ENCODE measurements around the gene GGPS1.
A peak's percentile ranks its signal among the peaks of the same experiment; 100 is the strongest.

The GGPS1 gene

DNA sequence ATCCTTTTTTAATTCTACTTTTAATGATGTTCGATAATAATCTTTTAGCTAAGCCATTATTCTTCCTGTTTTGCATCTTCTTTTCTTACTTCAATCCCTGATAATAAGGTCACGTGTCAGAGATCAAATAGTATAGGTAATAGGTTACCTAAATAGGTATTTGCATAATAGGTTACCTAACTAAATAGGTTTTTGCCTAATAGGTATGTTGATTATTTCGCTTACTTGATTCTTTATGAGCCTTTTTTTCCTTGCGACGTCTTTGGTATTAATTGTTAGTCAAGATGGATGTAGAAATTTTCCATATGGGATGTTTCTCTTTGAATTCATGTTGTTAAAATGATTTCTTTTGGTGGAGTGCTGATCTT is 2.5 kb downstream of the GGPS1 start (continued):
- TF ChIP-seq, protein P1, sequence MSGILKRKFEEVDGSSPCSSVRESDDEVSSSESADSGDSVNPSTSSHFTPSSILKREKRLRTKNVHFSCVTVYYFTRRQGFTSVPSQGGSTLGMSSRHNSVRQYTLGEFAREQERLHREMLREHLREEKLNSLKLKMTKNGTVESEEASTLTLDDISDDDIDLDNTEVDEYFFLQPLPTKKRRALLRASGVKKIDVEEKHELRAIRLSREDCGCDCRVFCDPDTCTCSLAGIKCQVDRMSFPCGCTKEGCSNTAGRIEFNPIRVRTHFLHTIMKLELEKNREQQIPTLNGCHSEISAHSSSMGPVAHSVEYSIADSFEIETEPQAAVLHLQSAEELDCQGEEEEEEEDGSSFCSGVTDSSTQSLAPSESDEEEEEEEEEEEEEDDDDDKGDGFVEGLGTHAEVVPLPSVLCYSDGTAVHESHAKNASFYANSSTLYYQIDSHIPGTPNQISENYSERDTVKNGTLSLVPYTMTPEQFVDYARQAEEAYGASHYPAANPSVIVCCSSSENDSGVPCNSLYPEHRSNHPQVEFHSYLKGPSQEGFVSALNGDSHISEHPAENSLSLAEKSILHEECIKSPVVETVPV (CRISPR knock-in tag; IDR thresholded peaks at IDR 0.05), result no peak
- TF ChIP-seq, protein P2, sequence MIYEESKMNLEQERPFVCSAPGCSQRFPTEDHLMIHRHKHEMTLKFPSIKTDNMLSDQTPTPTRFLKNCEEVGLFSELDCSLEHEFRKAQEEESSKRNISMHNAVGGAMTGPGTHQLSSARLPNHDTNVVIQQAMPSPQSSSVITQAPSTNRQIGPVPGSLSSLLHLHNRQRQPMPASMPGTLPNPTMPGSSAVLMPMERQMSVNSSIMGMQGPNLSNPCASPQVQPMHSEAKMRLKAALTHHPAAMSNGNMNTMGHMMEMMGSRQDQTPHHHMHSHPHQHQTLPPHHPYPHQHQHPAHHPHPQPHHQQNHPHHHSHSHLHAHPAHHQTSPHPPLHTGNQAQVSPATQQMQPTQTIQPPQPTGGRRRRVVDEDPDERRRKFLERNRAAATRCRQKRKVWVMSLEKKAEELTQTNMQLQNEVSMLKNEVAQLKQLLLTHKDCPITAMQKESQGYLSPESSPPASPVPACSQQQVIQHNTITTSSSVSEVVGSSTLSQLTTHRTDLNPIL (CRISPR knock-in tag; IDR thresholded peaks at IDR 0.05; ENCODE audit: low read depth), result no peak

- ATAC-seq, result no peak
- no peak for TF ChIP-seq ARNTL (CRISPR knock-in tag; IDR thresholded peaks at IDR 0.05; ENCODE audit: borderline replicate concordance, low read depth)
Measured at GRCh38 chr1:235331401-235331800, 3.0 kb downstream of the GGPS1 start.

GRCh38 chr1:235336903-235337302 is 8.5 kb downstream of the GGPS1 start:
- peak; percentile 49; the same call in 2 of the 3 replicates for ATAC-seq

DNA sequence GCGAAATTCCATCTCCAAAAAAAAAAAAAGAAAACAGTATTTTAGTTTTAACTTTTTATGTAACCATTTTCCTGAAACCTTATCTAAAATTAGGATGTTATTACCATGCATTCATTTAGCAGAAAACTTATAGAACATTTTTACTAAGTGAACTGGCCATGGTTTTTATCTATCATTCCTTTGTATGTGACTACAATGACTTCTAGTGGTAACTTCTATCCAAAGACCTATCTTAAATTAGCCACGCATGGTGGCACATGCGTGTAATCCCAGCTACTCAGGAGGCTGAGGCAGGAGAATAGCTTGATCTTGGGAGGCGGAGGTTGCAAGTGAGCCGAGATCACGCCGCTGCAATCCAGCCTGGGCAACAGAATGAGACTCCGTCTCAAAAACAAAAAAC is 11.4 kb downstream of the GGPS1 start:
- no peak for TF ChIP-seq BACH2 (CRISPR knock-in tag; IDR thresholded peaks at IDR 0.05; ENCODE audit: borderline replicate concordance)
- no peak for TF ChIP-seq ARNTL (CRISPR knock-in tag; IDR thresholded peaks at IDR 0.05; ENCODE audit: borderline replicate concordance, low read depth)
- no peak for TF ChIP-seq TOX (CRISPR knock-in tag; IDR thresholded peaks at IDR 0.05; ENCODE audit: borderline replicate concordance)
- no peak for TF ChIP-seq SNAI2 (CRISPR knock-in tag; IDR thresholded peaks at IDR 0.05)
- TF ChIP-seq ESRRG (CRISPR knock-in tag; IDR thresholded peaks at IDR 0.05), result no peak
- TF ChIP-seq ZNF70 (CRISPR knock-in tag; IDR thresholded peaks at IDR 0.05), result no peak
- no peak for TF ChIP-seq TSHZ2 (CRISPR knock-in tag; IDR thresholded peaks at IDR 0.05)
- no peak for TF ChIP-seq POU6F1 (CRISPR knock-in tag; IDR thresholded peaks at IDR 0.05; ENCODE audit: borderline replicate concordance, low read depth)
- ATAC-seq, result no peak

More at GRCh38 chr1:235336903-235337302, 8.5 kb downstream of the GGPS1 start:
- TF ChIP-seq, protein P2 (CRISPR knock-in tag; IDR thresholded peaks at IDR 0.05; ENCODE audit: low read depth), result no peak
- TF ChIP-seq ZC3H10 (CRISPR knock-in tag; IDR thresholded peaks at IDR 0.05) (no peak), ZNF70 (CRISPR knock-in tag; IDR thresholded peaks at IDR 0.05) (no peak), ARNTL (CRISPR knock-in tag; IDR thresholded peaks at IDR 0.05; ENCODE audit: borderline replicate concordance, low read depth) (no peak), CSDC2 (CRISPR knock-in tag; IDR thresholded peaks at IDR 0.05) (no peak), PPARA (CRISPR knock-in tag; IDR thresholded peaks at IDR 0.05; ENCODE audit: borderline replicate concordance) (no peak), ZNF8 (CRISPR knock-in tag; IDR thresholded peaks at IDR 0.05) (no peak), BACH2 (CRISPR knock-in tag; IDR thresholded peaks at IDR 0.05; ENCODE audit: borderline replicate concordance) (no peak)
- TF ChIP-seq, protein P1 (CRISPR knock-in tag; IDR thresholded peaks at IDR 0.05), result no peak

- ATAC-seq, result no peak
- TF ChIP-seq ZFP3 (CRISPR knock-in tag; IDR thresholded peaks at IDR 0.05) (no peak), TSHZ2 (CRISPR knock-in tag; IDR thresholded peaks at IDR 0.05) (no peak), ISL1 (CRISPR knock-in tag; IDR thresholded peaks at IDR 0.05) (no peak)
Measured at GRCh38 chr1:235341334-235341733, 13.0 kb downstream of the GGPS1 start.
